ENCODE results near the gene CLEC17A. TPM values are rescaled to one million over a fixed set of nuclear protein-coding genes. Genes with fewer than 3 reads are reported as not detected.
"Not testable (repeated sequence)": the region's sequence is repeated elsewhere in the genome, so short reads cannot be mapped to it uniquely, and the experiment has no call there.

Gene CLEC17A
- polyA plus RNA-seq, 2 donors: 0.01 to 0.08 TPM

DNA sequence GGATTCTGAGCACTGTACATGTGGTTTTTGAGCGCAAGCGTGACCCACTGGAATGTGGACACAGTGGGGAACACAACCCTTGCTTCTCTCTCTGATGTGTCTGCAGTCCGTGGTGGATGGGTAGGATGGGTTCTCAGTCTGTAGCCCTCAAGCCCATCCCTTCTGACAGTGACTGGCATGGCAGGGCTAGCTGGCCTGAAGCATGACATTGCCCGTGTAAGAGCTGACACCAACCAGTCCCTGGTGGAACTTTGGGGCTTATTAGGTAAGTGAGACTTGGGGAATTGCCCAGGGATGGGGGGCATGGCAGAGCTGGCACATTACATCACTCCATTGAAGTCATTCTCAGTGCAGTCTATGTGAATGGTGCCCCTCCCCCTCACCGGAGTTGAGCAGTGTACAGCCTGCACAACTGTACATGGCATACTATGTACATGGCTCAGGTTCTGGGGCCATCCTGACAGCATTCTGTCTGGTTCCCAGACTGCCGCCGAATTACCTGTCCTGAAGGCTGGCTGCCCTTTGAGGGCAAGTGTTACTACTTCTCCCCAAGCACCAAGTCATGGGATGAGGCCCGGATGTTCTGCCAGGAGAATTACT, 16.8 kb downstream of the CLEC17A start:
- WGBS, 2 donors: 84 to 88% methylated on average over 8 of the region's 8 CpGs
- Histone ChIP-seq H3K27ac (ENCODE audit: low read depth in 2 of 2, low read length in 1 of 2) (no peak overlapping the region), H3K27me3 (ENCODE audit: control insufficient read depth in 1 of 2, insufficient read depth in 2 of 2, low read length in 2 of 2) (no peaks in the 10 kb centered on the region), H3K36me3 (ENCODE audit: control insufficient read depth in 2 of 2, insufficient read depth in 2 of 2, low read length in 1 of 2) (no peaks in the 10 kb centered on the region), H3K4me3 (ENCODE audit: low read depth in 1 of 2, low read length in 2 of 2) (no peak overlapping the region), H3K9me3 (ENCODE audit: control insufficient read depth in 2 of 2, insufficient read depth in 1 of 2, low read depth in 1 of 2, low read length in 1 of 2) (peaks cover 0 to 2% of the 10 kb centered on the region in 2 donors), H3K4me1 (ENCODE audit: control insufficient read depth in 2 of 2, insufficient read depth in 2 of 2, low read length in 1 of 2) (no peaks in the 10 kb centered on the region)

DNA sequence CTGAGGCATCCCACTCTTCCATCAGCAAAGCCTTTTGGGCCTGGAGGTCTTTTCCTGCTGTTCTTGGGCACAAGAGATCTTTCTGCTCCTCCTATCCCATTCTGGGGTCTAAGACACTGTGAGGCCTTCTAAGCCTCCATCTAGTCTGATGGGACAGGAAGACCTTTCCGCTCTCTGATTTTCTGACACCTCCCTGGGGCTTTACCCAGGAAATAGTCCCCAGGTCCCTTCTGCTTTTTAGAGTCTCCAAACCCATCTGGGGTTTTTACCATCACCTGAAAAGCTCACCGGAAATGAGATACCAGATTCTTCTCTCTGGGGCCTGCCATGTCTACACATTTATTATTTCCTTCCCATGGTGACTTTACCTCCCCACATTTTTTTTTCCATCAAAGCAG, 21.1 kb downstream of the CLEC17A start:
- H3K4me1 ChIP-seq (ENCODE audit: control insufficient read depth in 2 of 2, insufficient read depth in 2 of 2, low read length in 1 of 2): no peaks in the 10 kb centered on the region
- H3K27me3 ChIP-seq (ENCODE audit: control insufficient read depth in 1 of 2, insufficient read depth in 2 of 2, low read length in 2 of 2): no peaks in the 10 kb centered on the region
- WGBS, 2 donors: 82 to 88% methylated on average over 2 of the region's 2 CpGs
- H3K4me3 ChIP-seq (ENCODE audit: low read depth in 1 of 2, low read length in 2 of 2): no peak overlapping the region
- H3K9me3 ChIP-seq (ENCODE audit: control insufficient read depth in 2 of 2, insufficient read depth in 1 of 2, low read depth in 1 of 2, low read length in 1 of 2): peaks cover 0 to 2% of the 10 kb centered on the region in 2 donors
- no peaks in the 10 kb centered on the region for H3K36me3 ChIP-seq (ENCODE audit: control insufficient read depth in 2 of 2, insufficient read depth in 2 of 2, low read length in 1 of 2)
- no peak overlapping the region for H3K27ac ChIP-seq (ENCODE audit: low read depth in 2 of 2, low read length in 1 of 2)

DNA sequence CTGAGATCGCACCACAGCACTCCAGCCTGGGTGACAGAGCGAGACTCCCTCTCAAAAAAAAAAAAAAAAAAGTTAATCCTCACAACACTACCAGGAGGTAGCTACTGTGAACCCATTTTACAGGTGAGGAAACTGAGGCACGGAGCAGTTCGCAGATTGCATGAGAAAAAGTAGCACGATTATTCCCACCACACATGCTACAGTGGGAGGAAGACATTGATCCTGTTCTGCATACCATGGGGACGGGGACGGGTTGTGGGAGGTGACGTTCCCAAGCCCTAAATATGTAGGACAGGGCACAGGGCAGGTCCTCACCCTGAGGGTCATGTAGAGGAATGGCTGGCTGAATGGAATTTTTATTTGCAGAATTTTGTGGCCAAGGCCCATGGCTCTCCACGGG, 23.7 kb downstream of the CLEC17A start:
- Histone ChIP-seq H3K4me3 (ENCODE audit: low read depth in 1 of 2, low read length in 2 of 2) (no peak overlapping the region), H3K27me3 (ENCODE audit: control insufficient read depth in 1 of 2, insufficient read depth in 2 of 2, low read length in 2 of 2) (no peaks in the 10 kb centered on the region), H3K4me1 (ENCODE audit: control insufficient read depth in 2 of 2, insufficient read depth in 2 of 2, low read length in 1 of 2) (no peaks in the 10 kb centered on the region), H3K9me3 (ENCODE audit: control insufficient read depth in 2 of 2, insufficient read depth in 1 of 2, low read depth in 1 of 2, low read length in 1 of 2) (peaks cover 0 to 2% of the 10 kb centered on the region in 2 donors), H3K36me3 (ENCODE audit: control insufficient read depth in 2 of 2, insufficient read depth in 2 of 2, low read length in 1 of 2) (no peaks in the 10 kb centered on the region), H3K27ac (ENCODE audit: low read depth in 2 of 2, low read length in 1 of 2) (no peak overlapping the region)
- WGBS, 2 donors: 73 to 76% methylated on average over 9 of the region's 9 CpGs

DNA sequence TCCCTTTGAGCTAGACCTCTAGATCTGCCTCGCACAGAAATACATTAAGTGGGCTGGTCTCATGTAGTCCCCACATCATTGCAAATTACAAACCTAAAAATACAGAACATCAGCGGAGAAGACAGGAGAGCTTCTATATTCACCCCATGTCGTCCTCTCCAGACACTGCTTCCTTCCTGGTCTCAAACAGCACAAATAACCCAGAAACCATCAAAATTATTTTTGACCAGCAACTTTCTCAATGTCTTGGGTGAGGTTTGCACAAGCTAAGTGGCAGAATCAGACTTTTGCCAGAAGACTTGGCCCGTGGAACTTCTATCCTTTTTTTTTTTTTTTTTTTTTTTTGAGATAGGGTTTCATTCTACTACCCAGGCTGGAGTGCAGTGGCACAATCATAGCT, 28.2 kb downstream of the CLEC17A start:
- Histone ChIP-seq H3K36me3 (ENCODE audit: control insufficient read depth in 2 of 2, insufficient read depth in 2 of 2, low read length in 1 of 2) (no peaks in the 10 kb centered on the region), H3K4me1 (ENCODE audit: control insufficient read depth in 2 of 2, insufficient read depth in 2 of 2, low read length in 1 of 2) (no peaks in the 10 kb centered on the region), H3K9me3 (ENCODE audit: control insufficient read depth in 2 of 2, insufficient read depth in 1 of 2, low read depth in 1 of 2, low read length in 1 of 2) (no peaks in the 10 kb centered on the region), H3K27me3 (ENCODE audit: control insufficient read depth in 1 of 2, insufficient read depth in 2 of 2, low read length in 2 of 2) (no peaks in the 10 kb centered on the region), H3K4me3 (ENCODE audit: low read depth in 1 of 2, low read length in 2 of 2) (no peak overlapping the region), H3K27ac (ENCODE audit: low read depth in 2 of 2, low read length in 1 of 2) (no peak overlapping the region)
- WGBS, 2 donors: 69% methylated on average over 4 of the region's 4 CpGs

DNA sequence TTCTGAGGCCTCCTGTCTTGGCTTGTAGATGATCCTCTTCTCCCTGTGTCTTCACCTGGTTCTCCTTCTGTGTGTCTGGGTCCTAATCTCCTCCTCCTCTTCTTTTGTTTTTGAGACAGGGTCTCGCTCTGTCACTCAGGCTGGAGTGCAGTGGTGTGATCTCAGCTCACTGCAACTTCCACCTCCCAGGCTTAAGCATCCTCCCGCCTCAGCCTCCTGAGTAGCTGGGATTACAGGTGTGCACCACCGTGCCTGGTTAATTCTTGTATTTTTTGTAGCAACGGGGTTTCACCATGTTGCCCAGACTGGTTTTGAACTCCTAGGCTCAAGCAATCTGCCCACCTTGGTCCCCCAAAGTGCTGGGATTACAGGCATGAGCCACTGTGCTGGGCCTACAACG, 29.4 kb downstream of the CLEC17A start:
- WGBS, 2 donors: 66 to 82% methylated on average over 5 of the region's 5 CpGs
- H3K9me3 ChIP-seq (ENCODE audit: control insufficient read depth in 2 of 2, insufficient read depth in 1 of 2, low read depth in 1 of 2, low read length in 1 of 2); H3K4me1 ChIP-seq (ENCODE audit: control insufficient read depth in 2 of 2, insufficient read depth in 2 of 2, low read length in 1 of 2); H3K4me3 ChIP-seq (ENCODE audit: low read depth in 1 of 2, low read length in 2 of 2); H3K27me3 ChIP-seq (ENCODE audit: control insufficient read depth in 1 of 2, insufficient read depth in 2 of 2, low read length in 2 of 2); H3K27ac ChIP-seq (ENCODE audit: low read depth in 2 of 2, low read length in 1 of 2); H3K36me3 ChIP-seq (ENCODE audit: control insufficient read depth in 2 of 2, insufficient read depth in 2 of 2, low read length in 1 of 2): not testable (repeated sequence)

DNA sequence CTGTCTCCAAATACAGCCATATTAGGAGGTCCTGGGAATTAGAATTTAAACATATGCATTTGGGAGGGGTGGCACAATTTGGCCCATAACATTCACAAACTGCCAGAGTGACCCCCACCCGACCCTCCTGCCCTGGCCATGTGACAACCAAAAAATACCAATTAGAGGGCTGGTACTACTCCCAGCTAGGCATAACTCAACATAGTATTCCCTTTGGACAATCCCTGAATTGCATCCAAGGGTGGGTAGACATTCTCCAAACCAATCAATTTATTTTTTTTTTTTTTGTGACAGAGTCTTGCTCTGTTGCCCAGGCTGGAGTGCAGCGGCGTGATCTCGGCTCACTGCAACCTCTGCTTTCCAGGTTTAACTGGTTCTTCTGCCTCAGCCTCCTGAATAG, 29.8 kb downstream of the CLEC17A start:
- H3K4me3 ChIP-seq (ENCODE audit: low read depth in 1 of 2, low read length in 2 of 2): no peak overlapping the region
- H3K27me3 ChIP-seq (ENCODE audit: control insufficient read depth in 1 of 2, insufficient read depth in 2 of 2, low read length in 2 of 2): no peaks in the 10 kb centered on the region
- no peaks in the 10 kb centered on the region for H3K4me1 ChIP-seq (ENCODE audit: control insufficient read depth in 2 of 2, insufficient read depth in 2 of 2, low read length in 1 of 2)
- H3K27ac ChIP-seq (ENCODE audit: low read depth in 2 of 2, low read length in 1 of 2): no peak overlapping the region
- 76 to 82% methylated on average over 4 of the region's 4 CpGs for WGBS, 2 donors
- no peaks in the 10 kb centered on the region for H3K9me3 ChIP-seq (ENCODE audit: control insufficient read depth in 2 of 2, insufficient read depth in 1 of 2, low read depth in 1 of 2, low read length in 1 of 2)
- no peaks in the 10 kb centered on the region for H3K36me3 ChIP-seq (ENCODE audit: control insufficient read depth in 2 of 2, insufficient read depth in 2 of 2, low read length in 1 of 2)

DNA sequence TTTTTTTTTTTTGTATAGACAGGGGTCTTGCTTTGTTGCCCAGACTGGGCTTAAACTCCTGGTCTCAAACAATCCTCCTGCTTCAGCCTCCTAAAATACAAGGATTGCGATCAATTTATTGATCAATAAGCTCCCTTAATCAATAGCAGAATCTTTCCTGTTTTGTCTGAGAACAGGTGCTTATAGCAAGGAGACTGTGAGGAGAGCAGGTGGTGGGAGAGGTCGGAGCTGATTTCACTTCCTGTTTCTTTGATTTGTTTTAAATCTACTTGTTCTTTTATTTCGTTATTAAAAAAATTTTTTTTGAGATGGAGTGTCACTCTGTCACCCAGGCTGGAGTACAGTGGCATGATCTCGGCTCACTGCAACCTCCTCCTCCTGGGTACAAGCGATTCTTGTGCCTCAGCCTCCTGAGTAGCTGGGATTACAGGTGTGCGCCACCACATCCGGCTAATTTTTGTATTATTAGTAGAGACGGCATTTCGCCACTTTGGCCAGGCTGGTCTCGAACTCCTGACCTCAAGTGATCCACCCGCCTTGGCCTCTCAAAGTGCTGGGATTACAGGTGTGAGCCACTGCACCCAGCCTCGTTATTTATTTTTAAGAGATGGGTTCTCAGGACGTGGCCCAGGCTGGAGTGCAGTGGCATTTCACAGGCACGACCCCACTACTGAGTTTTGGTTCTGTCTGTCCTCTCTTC, 30.7 kb downstream of the CLEC17A start:
- not testable (repeated sequence) for H3K36me3 ChIP-seq (ENCODE audit: control insufficient read depth in 2 of 2, insufficient read depth in 2 of 2, low read length in 1 of 2); H3K4me3 ChIP-seq (ENCODE audit: low read depth in 1 of 2, low read length in 2 of 2); H3K27ac ChIP-seq (ENCODE audit: low read depth in 2 of 2, low read length in 1 of 2); H3K9me3 ChIP-seq (ENCODE audit: control insufficient read depth in 2 of 2, insufficient read depth in 1 of 2, low read depth in 1 of 2, low read length in 1 of 2); H3K4me1 ChIP-seq (ENCODE audit: control insufficient read depth in 2 of 2, insufficient read depth in 2 of 2, low read length in 1 of 2); H3K27me3 ChIP-seq (ENCODE audit: control insufficient read depth in 1 of 2, insufficient read depth in 2 of 2, low read length in 2 of 2)
- WGBS, 2 donors: 69 to 72% methylated on average over 14 of the region's 14 CpGs

DNA sequence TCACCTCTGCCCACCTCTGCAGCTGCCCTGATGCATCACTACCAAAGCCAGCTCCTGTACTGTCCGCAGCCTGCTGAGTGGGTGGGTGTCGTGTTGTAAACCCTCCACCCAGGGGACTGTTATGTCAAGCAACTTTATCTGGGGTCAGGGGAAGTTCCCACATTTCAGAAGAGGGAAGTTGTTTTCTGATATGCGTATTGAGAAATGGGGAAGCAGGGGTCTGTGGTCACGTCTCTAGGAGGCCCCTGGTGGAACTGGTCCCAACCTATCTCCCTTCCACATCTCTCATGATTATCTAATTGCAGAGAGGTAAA, 31.2 kb downstream of the CLEC17A start:
- Histone ChIP-seq H3K27ac (ENCODE audit: low read depth in 2 of 2, low read length in 1 of 2) (no peak overlapping the region), H3K27me3 (ENCODE audit: control insufficient read depth in 1 of 2, insufficient read depth in 2 of 2, low read length in 2 of 2) (no peaks in the 10 kb centered on the region), H3K4me1 (ENCODE audit: control insufficient read depth in 2 of 2, insufficient read depth in 2 of 2, low read length in 1 of 2) (no peaks in the 10 kb centered on the region), H3K36me3 (ENCODE audit: control insufficient read depth in 2 of 2, insufficient read depth in 2 of 2, low read length in 1 of 2) (no peaks in the 10 kb centered on the region), H3K4me3 (ENCODE audit: low read depth in 1 of 2, low read length in 2 of 2) (no peak overlapping the region), H3K9me3 (ENCODE audit: control insufficient read depth in 2 of 2, insufficient read depth in 1 of 2, low read depth in 1 of 2, low read length in 1 of 2) (peaks cover 0 to 2% of the 10 kb centered on the region in 2 donors)
- WGBS, 2 donors: 58 to 60% methylated on average over 4 of the region's 4 CpGs

DNA sequence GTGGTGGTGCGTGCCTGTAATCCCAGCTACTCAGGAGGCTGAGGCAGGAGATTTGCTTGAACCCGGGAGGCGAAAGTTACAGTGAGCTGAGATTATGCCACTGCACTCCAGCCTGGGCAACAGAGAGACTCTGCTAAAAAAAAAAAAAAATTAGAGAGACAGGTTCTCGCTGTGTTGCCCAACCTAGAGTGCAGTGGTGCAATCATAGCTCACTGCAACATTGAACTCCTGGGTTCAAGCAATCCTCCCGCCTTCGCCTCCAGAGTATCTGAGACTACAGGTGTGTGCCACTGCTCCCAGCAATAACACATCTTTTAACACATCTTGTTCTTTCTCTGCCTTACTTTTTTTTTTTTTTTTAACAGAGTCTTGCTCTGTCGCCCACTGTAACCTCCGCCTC, 32.7 kb downstream of the CLEC17A start:
- Histone ChIP-seq H3K36me3 (ENCODE audit: control insufficient read depth in 2 of 2, insufficient read depth in 2 of 2, low read length in 1 of 2) (no peaks in the 10 kb centered on the region), H3K27ac (ENCODE audit: low read depth in 2 of 2, low read length in 1 of 2) (no peak overlapping the region), H3K4me1 (ENCODE audit: control insufficient read depth in 2 of 2, insufficient read depth in 2 of 2, low read length in 1 of 2) (no peaks in the 10 kb centered on the region), H3K4me3 (ENCODE audit: low read depth in 1 of 2, low read length in 2 of 2) (no peak overlapping the region), H3K9me3 (ENCODE audit: control insufficient read depth in 2 of 2, insufficient read depth in 1 of 2, low read depth in 1 of 2, low read length in 1 of 2) (peaks cover 0 to 2% of the 10 kb centered on the region in 2 donors), H3K27me3 (ENCODE audit: control insufficient read depth in 1 of 2, insufficient read depth in 2 of 2, low read length in 2 of 2) (no peaks in the 10 kb centered on the region)
- WGBS, 2 donors: 92 to 94% methylated on average over 8 of the region's 8 CpGs

DNA sequence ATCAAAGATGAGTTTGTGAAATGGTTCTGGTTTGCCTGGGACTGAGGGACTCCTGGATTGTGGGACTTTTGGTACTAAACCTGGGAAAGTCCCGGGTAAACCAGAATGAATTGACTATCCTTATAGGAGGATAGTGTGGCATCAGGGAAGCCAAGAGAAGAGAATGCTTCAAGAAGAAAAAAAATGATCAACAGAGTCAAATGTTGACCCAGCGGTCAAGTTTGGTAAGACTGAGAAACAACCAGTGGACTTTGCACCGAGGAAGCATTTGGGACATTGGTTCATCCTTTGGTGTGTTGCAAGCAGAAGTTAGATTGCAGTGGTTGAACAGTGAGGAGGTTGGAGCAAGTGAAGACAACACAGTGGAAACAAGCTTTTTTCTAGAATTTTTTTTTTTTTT, 33.5 kb downstream of the CLEC17A start:
- 89 to 90% methylated on average over 3 of the region's 3 CpGs for WGBS, 2 donors
- Histone ChIP-seq H3K36me3 (ENCODE audit: control insufficient read depth in 2 of 2, insufficient read depth in 2 of 2, low read length in 1 of 2) (no peaks in the 10 kb centered on the region), H3K27ac (ENCODE audit: low read depth in 2 of 2, low read length in 1 of 2) (no peak overlapping the region), H3K4me3 (ENCODE audit: low read depth in 1 of 2, low read length in 2 of 2) (no peak overlapping the region), H3K4me1 (ENCODE audit: control insufficient read depth in 2 of 2, insufficient read depth in 2 of 2, low read length in 1 of 2) (no peaks in the 10 kb centered on the region), H3K9me3 (ENCODE audit: control insufficient read depth in 2 of 2, insufficient read depth in 1 of 2, low read depth in 1 of 2, low read length in 1 of 2) (peaks cover 0 to 2% of the 10 kb centered on the region in 2 donors), H3K27me3 (ENCODE audit: control insufficient read depth in 1 of 2, insufficient read depth in 2 of 2, low read length in 2 of 2) (no peaks in the 10 kb centered on the region)

All from esophagus (tissue), 2 donors.